ENCODE data around the gene C3.
A peak's percentile ranks its signal among the peaks of the same experiment; 100 is the strongest.

The C3 gene

DNA sequence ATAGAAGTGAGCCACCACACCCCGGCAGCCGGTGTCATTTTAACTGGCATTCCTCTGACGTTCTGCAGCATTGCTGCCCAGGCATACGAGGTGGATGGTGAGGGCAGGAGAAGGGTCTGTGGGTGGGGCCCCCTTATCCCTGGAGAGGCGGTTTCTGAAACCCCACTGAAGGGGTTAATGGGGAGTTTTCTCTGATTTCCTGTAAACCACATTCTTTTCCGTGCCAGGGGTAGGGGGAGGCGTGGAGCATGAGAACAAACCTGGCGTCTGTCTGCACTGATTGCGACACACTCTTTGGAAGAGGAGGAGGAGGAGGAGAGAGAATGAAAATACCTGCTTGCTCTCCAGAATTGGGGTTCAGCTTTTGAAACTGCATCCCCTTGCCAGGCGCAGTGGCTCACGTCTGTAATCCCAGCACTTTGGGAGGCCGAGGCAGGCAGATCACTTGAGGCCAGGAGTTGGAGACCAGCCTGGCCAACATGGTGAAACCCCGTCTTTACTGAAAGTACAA, 2.7 kb upstream of the C3 start:
- H3K27ac ChIP-seq = no peak overlapping the region
- H3K36me3 ChIP-seq = no peaks in the 10 kb centered on the region
- H3K4me3 ChIP-seq (ENCODE audit: low read depth, low read length) = no peak overlapping the region
- H3K27me3 ChIP-seq (ENCODE audit: insufficient read depth, low read depth, severe bottlenecking) = no peaks in the 10 kb centered on the region
- no peaks in the 10 kb centered on the region for H3K9me3 ChIP-seq (ENCODE audit: severe bottlenecking)
- no peak for DNase-seq
- TF ChIP-seq, protein P1, sequence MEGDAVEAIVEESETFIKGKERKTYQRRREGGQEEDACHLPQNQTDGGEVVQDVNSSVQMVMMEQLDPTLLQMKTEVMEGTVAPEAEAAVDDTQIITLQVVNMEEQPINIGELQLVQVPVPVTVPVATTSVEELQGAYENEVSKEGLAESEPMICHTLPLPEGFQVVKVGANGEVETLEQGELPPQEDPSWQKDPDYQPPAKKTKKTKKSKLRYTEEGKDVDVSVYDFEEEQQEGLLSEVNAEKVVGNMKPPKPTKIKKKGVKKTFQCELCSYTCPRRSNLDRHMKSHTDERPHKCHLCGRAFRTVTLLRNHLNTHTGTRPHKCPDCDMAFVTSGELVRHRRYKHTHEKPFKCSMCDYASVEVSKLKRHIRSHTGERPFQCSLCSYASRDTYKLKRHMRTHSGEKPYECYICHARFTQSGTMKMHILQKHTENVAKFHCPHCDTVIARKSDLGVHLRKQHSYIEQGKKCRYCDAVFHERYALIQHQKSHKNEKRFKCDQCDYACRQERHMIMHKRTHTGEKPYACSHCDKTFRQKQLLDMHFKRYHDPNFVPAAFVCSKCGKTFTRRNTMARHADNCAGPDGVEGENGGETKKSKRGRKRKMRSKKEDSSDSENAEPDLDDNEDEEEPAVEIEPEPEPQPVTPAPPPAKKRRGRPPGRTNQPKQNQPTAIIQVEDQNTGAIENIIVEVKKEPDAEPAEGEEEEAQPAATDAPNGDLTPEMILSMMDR (IDR thresholded peaks at IDR 0.05; ENCODE audit: low read depth, low read length) = no peak

DNA sequence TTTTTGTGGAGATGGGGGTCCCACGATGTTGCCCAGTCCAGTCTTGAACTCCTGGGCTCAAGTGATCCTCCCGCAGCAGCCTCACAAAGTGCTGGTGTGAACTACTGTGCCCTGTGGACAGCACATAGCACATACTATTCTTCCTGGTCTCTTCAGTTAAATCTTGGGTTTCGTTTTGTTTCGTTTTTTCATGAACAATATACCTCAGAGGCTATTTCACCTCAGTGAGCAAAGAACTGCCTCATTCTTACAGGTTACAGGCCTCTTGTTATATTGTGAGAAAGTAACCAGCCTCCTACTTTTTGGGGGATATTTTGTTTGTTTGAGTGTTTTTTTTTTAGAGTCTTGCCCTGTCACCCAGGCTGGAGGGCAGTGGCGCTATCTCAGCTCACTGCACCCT, 1.3 kb upstream of the C3 start:
- no peak overlapping the region for H3K4me3 ChIP-seq (ENCODE audit: low read depth, low read length)
- H3K36me3 ChIP-seq = no peaks in the 10 kb centered on the region
- no peak for DNase-seq
- H3K27ac ChIP-seq = no peak overlapping the region
- H3K9me3 ChIP-seq (ENCODE audit: severe bottlenecking) = no peaks in the 10 kb centered on the region
- H3K27me3 ChIP-seq (ENCODE audit: insufficient read depth, low read depth, severe bottlenecking) = no peaks in the 10 kb centered on the region
- TF ChIP-seq, protein P1 (IDR thresholded peaks at IDR 0.05; ENCODE audit: low read depth, low read length) = no peak

DNA sequence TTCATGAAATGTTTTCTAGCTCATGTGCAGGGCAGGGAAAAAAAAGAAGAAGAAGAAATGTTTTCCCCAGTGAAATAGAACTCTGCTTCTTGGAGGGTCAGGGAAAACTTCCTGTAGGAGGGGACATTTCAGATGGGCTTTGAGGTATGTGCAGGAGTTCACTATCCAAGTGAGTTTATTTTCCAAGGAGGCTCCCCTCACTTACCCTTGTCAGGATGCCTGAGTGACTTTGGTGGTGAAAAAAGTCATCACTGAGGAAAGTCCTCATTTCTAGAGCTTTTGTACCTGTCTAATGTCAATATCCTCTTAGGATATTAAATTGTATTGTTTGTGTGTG, 656 bp upstream of the C3 start:
- Histone ChIP-seq H3K27ac (no peak overlapping the region), H3K27me3 (ENCODE audit: insufficient read depth, low read depth, severe bottlenecking) (no peaks in the 10 kb centered on the region), H3K36me3 (no peaks in the 10 kb centered on the region), H3K9me3 (ENCODE audit: severe bottlenecking) (no peaks in the 10 kb centered on the region), H3K4me3 (ENCODE audit: low read depth, low read length) (no peak overlapping the region)
- TF ChIP-seq, protein P1 (IDR thresholded peaks at IDR 0.05; ENCODE audit: low read depth, low read length) = no peak
- DNase-seq = no peak

DNA sequence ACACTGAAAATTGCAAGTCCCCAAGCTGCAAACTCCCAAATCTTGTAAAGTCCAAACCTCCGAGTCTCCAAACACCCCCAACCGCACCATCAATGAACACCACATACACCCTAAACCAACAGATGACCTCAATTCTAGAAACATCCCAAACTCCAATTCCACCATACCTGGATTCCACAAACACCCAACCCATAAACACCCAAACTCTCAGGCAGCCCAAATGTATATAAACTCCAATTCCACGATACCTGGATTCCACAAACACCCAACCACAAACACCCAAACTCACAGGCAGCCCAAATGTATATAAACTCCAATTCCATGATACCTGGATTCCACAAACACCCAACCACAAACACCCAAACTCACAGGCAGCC, 470 bp downstream of the C3 start:
- Histone ChIP-seq H3K27me3 (ENCODE audit: insufficient read depth, low read depth, severe bottlenecking) (peaks cover 3% of the 10 kb centered on the region), H3K9me3 (ENCODE audit: severe bottlenecking) (no peaks in the 10 kb centered on the region), H3K4me3 (ENCODE audit: low read depth, low read length) (no peak overlapping the region), H3K27ac (no peak overlapping the region), H3K36me3 (no peaks in the 10 kb centered on the region)
- DNase-seq = no peak
- TF ChIP-seq, protein P1 (IDR thresholded peaks at IDR 0.05; ENCODE audit: low read depth, low read length) = no peak

DNA sequence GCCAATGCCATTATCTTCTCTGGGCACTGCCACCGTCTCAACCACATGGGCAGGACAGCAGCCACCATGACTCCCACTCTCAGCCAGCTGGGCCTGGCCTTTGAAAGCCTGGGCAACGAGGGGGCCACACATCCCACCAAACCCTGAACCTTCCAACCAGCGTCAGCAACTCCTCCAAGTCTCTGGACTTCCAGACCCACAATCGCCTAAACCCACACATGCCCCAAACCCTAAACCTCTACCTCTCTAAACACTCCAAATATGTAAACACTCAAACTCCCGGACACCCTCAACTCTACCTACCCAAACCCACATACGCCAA, 949 bp downstream of the C3 start:
- H3K4me3 ChIP-seq (ENCODE audit: low read depth, low read length) = no peak overlapping the region
- H3K36me3 ChIP-seq = no peaks in the 10 kb centered on the region
- no peak overlapping the region for H3K27ac ChIP-seq
- peaks cover 3% of the 10 kb centered on the region for H3K27me3 ChIP-seq (ENCODE audit: insufficient read depth, low read depth, severe bottlenecking)
- no peak for DNase-seq
- TF ChIP-seq, protein P1 (IDR thresholded peaks at IDR 0.05; ENCODE audit: low read depth, low read length) = no peak
- H3K9me3 ChIP-seq (ENCODE audit: severe bottlenecking) = no peaks in the 10 kb centered on the region

DNA sequence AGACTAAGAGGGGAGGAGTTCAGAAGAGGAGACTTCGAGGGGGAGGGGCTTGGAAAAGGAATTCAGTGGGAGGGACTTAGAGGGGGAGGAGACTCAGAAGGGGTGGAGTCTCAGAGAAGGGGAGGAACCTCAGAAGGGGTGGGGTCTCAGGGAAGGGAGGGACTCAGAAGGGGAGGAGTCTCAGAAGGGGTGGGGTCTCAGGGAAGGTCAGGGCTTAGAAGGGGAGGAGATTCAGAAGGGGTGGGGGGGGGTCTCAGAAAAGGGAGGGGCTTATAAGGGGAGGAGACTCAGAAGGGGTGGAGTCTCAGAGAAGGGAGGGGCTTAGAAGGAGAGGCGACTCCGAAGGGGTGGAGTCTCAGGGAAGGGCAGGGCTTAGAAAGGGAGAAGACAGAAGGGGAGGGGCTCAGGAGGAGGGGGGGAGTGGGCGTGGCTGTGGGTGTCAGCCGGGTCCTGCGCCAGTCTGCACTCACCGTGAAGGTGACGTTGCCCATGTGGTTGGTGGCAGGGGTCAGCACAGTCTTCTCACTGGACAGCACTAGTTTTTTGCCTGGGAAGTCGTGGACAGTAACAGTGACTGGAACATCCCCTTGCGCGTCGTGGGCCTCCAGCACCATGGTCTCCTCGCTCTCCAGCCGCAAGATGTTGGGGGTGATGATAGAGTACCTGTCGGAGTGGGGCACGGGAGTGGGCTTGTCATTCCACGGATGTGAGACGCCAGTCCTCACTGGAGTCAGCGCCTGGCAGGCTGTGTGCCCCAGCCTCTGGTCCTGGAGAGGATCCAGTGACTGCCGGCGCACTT, 1.5 kb downstream of the C3 start:
- H3K9me3 ChIP-seq (ENCODE audit: severe bottlenecking) = no peaks in the 10 kb centered on the region
- TF ChIP-seq, protein P1 (IDR thresholded peaks at IDR 0.05; ENCODE audit: low read depth, low read length) = no peak
- H3K27me3 ChIP-seq (ENCODE audit: insufficient read depth, low read depth, severe bottlenecking) = peaks cover 3% of the 10 kb centered on the region
- H3K27ac ChIP-seq = no peak overlapping the region
- H3K4me3 ChIP-seq (ENCODE audit: low read depth, low read length) = no peak overlapping the region
- DNase-seq = peak; percentile 35
- no peaks in the 10 kb centered on the region for H3K36me3 ChIP-seq
